Activated T-cell treated with anti-CD3 and anti-CD28 coated beads for 24 hours (primary cell): Measurements from ENCODE around the gene EYS.

Source experiments
- DNase-seq: peaks from one replicate; pipeline ENCODE4 v3.0.0-alpha.2; 2020; ENCODE audit warnings: low read depth

EYS gene

DNA sequence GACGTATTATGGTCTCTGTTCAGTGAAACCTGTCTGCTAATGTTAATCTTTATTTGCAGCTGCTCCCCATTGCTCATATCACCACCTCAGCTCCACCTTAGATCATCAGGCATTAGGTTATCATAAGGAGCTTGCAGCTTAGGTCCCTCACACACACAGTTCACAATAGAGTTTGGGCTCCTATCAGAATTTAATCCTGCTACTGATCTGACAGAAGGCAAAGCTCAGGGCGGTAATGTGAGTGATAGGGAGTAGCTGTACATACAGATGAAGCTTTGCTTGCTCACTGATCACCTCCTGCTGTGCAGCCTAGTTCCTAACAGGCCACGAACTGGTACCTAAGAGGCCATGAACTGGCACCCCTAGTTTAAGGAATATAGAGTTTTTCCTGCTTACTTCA is 989.7 kb downstream of the EYS start:
- DNase-seq = no peak

DNA sequence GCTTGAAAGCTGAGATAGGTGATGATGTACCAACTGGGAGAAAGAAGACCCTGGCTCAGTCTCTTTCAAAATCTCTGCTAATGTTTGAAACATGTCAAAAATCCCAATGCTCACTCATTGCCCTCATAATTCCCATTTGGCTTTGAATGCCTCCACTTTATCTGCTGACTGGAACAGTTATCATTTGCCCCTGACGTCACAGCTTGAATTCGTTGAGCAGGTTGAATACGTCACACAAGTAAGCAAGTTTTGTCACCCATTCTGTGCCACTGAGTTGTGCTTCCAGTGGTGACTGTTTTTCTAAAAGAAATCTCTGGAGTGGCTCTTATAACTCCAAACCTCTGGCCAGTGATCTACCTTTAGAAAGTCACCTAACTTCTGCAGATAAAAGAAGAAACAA is 991.4 kb downstream of the EYS start:
- no peak for DNase-seq

DNA sequence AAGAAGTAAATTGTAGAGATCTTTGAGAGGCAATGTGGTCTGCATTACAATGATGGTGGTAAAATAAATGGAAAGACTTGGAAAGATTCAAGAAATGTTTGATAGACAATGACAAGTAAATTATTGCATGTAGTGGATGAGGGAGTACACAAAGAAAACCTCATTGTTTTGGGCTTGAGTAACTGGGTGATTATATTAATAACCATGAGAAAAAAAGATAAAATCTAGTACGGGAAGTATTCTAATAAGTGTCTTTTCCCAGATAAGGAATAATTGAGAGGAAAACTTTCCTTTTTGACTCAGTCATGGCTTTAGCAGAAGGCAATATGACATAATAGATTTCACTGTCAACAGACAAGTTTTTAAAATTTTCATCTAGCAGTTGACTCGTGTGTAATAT is 993.0 kb downstream of the EYS start:
- DNase-seq = no peak

DNA sequence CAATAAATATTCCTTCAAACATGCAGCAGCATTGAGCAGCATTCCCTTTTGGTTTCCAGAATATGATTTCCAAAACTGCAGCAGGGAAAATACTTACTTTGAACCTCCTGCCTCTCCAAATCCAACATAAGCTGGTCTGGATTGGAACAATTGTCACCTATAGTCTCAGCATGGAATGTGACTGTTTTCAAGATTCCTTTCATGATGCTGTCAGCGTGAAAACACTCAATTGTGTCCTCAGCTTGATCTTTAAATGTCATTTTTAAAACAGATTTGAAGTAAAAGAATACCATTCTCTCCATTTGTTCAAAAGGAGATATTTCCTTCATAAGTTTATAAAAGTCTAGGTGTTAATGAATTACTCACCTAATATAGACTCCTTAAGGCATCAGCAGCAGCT is 993.9 kb downstream of the EYS start:
- DNase-seq = no peak

DNA sequence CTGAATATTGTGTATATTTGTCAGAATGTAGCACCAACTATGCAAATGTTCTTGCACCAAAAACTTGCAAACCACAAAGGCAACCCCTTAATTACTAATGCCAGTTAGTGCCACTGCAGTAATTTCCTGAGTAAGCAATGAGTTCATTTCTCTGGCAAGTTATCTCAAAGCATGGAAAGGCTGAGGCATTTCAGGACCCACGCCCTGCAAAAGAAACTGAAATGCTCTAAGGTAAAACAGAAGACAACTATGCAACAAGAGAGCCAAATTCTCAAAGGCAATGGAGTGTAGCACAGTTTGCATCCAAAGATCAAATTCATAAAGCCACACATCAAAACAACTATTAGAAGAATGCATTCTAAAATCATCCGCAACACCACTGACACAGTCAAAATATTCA is 994.4 kb downstream of the EYS start:
- no peak for DNase-seq

DNA sequence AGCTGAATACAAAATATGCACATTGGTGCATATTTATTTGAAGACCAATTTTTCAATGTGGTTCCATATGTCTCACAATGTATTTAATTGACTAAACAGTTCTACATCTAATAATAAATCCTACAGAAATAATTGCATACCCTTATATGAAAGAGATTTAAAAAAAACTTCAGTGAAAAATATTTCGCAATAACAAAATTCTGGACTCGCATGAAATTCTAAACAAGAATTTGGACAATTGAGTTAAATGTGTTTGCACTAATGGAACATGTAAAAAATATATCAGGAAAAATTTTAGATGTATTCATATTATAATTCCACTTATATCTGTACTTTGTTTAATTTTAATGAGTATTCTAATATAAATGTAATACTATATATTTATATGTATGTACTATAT is 1003.1 kb downstream of the EYS start:
- no peak for DNase-seq

DNA sequence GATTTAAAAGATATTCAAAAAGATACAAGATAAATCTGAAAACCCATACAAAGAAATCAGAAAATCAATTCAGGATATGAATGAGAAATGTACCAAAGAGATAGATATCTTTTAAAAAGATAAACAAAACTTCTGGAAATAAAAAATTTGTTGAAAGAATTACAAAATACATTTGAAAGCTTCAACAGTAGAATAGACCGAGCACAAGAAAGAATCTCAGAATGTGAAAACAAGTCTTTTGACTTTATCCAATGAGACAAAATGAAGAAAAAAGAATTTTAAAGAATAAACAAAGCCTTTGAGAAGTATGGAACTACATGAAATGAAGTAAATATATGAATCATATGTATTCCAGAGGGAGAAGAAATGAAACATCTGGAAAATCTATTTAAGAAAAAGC is 1011.0 kb downstream of the EYS start:
- DNase-seq = no peak

DNA sequence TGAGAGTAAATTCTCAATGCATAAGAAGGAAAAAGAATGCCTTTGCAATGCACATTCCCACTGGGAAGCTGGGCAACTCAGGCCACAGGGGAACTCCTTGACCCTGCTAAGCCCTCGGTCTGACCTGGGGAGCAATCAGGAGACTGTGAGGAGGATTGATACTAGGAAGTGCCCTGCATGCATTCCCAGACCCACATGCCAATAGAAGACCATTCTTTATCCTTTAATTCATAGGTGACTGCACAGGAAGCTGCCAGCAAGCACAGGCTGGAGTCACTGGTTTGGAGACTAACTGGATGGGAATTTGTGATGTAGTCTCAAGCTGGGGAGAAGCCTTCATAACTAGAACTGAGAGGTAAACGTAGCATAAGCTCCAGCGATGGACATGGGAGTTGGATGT is 1012.7 kb downstream of the EYS start:
- no peak for DNase-seq

DNA sequence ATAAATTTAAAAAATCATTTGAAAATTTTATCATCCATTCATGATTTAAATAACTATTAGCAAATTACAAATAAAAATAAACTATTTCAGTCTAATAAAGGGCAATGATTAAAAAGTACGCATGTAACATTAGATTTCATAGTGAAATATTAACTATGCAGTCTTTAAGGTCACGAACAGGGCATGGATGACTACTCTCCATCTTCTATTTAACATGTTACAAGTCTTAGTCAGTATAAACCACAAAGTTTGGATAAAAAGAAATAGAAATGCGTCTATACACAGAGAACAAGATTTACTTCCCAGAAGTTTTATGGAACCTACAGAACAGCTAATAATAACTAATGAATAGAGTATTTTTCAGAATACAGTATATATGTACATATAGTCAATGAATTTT is 1016.0 kb downstream of the EYS start:
- DNase-seq = no peak

DNA sequence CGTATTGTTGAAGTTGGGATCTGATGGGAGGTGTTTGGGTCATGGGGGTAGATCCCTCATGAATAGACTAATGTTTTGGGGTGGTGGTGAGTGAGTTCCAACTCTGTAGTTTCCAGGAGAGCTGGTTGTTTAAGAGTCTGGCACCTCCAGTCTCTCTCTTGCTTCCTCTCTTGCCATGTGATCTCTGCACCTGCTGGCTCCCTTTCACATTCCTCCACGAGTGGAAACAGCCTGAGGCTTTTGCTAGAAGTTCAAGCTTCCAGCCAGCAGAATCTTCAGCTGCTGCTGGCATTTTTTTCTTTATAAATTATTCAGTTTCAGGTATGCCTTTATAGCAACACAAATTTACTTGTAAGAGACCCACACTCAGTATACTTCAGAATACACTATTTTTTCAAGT is 1021.6 kb downstream of the EYS start:
- DNase-seq = no peak

DNA sequence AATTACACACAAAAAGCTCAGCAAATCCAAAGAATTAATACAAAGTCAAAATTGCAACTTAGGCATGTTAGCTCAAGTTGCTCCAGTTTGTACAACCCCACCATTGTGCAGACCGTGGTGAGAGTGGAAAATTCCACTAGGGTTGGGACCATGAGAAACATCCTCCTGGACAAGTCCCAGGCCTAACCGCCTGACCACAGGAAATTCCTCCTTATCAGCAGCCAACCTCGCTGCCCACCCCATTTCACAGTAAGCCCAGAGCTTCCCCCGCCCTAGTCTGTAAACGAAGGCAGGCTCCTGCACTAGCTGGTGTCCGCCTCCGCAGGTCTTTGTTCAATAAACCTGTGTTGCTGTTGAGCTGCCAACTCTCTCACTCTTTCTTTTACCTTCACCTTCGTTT is 1023.3 kb downstream of the EYS start:
- no peak for DNase-seq

DNA sequence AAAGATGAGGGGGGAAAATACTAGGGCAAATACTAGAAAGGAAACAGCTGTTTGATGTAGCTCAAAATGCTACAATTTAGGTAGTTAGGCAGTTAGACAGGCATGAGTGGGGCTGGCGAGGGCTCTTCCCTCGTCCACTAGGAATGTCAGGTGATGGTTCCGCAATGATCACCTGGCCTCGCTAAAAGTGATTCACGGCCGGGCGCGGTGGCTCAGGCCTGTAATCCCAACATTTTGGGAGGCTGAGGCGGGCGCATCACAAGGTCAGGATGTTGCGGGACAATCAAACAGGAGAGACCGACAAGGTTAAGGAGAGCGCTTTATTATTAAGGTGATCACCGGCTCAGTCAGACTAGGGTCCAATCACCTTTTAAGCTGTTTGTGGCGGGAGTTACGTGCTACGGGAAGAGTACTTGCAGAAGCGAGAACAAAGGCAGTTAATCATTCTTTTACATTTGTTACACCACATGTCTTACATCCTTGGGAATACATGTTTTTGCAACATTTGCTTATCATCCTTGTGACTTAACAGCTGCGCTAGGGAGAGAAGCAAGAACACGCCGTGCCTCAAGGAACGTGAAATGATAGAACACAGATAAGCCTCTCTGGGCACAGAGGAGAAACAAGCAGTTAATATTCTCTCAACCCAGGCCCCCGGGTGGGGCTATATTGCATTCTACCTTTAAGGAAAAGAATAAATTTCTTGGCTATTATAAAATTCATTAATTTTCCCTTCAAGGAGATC is 1025.4 kb downstream of the EYS start:
- no peak for DNase-seq

DNA sequence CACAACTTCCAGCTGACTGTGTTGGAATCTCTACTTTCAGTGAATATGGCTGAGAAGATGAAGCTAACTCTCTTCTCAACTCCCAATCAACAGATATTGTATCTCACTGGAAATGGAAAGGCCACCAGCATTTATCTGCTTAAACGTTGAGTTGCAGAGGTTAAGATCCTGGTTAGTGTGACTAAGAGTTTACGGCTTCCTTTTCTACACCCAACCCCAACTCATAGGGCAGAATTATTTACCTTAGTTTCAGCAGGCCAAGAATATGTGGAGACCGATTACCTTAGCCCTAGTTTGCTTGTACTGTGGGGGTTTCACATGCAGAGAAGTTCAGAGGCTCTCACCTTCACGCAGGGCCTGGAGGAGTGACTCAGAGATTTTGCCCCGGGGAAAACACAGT is 1026.6 kb downstream of the EYS start:
- no peak for DNase-seq

DNA sequence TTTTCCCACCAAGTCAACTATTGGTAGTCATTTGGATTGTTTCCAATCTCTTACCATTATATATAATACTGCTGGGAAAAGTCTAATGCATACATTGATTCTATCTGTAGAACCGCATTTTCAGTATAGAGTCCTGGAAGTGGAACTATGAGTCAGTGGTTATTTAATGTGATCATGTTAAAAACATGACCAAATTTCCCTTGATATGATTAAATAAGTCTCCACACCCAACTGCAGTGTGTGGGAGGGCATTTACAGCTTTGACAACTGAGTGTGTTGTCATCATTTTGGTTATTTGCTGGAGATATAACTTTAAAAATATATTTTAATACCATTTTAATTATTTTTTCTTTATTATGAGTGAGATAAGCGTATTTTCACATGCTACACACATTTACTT is 1027.6 kb downstream of the EYS start:
- no peak for DNase-seq

DNA sequence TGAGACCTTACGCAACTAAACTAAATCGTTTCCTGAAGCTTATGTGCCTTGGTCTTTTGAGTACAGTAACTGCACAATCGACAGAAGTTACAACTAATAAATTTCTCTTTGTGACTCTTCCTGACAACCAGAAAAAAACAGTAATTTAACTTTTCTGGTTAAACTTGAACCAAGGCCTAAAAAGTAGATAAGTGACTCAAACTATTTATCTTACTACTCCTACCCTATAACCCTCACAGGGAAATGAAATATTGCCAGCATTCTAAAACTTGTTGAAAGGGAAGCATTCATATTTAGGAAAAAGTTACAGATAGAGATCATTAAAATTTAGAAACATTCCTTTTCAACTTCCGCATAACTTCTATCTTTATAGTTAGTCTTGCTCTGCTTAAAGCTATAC is 1034.4 kb downstream of the EYS start:
- DNase-seq = no peak

DNA sequence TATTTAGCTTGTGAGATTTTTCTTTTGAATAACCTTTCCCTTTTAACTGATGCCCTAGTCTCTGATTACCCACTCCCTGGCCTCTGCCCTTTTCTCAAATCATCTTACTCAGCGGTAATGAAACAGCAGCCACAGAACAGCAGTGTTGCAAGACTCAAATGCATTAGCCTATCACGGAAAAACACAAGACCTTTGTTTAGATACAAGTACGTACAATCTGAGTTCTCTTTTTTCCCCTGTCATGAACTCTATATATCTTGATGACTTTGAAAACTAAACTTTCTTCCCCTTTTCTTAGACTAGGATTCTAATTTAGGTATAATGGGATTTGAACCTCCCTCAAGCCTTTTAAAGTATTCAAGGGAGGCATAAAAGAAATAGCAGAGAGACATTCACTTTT is 1034.9 kb downstream of the EYS start:
- no peak for DNase-seq

DNA sequence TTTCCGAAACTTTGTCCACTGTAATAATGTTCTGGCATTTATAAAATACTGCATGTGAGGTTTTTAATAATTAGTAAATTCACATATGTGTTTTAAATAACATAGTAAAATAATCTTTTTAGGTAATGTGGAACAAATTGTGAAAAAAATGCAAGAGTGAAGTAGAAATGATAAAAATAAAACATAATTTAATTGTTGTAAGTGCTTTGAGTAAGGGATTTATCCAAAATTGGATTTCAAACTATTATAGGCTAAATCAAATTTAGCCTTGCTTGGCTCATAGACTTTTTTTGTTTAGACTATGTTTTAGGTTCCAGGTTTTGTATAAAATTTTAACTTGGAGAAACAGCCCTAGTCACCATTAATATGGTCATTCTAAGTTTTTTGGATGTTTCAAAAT is 1041.9 kb downstream of the EYS start:
- no peak for DNase-seq

DNA sequence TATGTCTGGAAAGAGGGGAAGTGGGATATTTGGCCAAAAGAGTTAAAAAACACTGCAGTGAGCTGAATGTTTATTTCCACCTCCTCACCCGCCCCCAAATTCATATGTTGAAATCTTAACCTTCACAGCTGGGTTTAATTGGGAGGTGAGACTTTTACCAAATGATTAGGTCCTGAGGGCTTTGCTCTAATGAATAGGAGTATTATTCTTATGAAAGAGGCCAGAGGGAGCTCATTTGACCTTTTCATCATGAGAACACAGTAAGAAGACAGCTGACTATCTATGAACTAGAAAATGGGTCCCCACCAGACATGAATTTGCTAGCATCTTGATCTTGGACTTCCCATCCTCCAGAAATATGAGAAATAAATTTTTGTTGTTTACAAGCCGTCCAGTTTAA is 1042.5 kb downstream of the EYS start:
- DNase-seq = no peak

DNA sequence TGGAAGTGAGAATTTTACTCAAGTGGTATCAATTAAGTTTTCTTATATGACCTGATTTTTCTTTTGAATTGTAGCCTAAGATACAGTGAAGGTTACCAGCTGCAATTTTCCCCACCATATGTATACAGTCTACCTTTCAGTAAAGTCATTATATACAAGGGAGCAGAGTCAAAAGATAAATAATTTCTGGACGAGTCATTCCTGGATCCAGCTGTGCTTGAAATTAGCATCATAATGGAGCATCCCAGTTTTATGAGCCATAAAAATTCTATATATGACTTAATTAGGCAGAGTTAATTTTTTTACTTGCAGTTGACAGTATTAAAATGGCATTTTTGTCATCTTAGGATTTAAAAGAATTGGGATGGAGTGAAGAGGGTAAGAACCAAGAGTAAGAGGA is 1063.0 kb downstream of the EYS start:
- no peak for DNase-seq

DNA sequence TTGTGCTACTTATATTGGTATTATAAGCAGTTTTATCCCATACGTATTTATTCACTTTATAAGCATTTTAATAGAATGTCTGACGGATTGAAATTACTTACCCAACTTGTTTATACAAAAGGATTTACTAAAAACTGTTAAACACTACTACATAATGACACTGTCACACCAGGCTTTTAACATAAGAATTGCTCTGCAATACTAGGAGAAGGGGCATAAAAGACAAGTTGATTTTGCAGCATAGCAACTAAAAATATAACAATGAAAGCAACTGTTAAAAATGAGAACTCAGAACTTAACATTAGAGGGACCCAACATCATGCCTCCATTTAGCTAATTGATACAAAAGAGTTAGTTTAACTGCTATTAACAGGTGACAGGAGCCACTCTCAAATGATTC is 1076.1 kb downstream of the EYS start:
- no peak for DNase-seq

DNA sequence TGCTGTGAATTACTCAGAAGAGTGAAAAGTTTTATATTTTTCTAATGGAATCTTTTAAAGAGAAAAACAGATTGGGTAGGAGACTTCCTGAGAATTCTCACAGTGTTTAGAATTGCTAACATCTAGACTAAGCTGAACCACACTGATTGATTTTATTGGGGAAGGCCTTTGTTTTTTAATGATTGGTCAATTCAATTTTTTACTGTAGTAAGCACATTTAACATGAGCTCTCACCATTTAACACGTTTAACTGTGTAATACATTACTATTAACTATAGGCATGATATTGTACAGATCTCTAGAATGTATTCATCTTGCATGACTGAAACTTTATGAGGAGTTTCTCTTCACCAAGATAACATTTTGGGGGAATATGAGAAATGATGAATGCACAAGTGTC is 1084.1 kb downstream of the EYS start:
- DNase-seq = no peak

DNA sequence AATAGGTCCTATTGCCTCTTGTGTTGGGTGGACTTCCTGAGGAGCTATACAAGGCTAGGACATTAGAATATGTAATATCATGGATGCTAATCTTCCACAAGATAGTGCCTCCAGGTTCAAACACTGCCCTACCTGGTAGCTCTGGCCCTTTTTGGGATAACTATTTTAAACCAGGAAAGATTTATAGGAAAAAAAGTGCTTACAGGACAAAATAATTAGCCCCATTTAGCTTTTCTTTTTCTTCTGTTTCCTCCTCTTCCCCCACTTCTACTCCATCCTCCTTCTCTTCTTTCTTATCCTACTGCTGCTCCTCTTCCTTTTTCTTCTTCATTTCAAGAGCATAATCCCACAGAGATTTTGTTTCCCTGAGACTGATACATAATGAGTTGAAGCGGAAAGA is 1104.0 kb downstream of the EYS start:
- no peak for DNase-seq

DNA sequence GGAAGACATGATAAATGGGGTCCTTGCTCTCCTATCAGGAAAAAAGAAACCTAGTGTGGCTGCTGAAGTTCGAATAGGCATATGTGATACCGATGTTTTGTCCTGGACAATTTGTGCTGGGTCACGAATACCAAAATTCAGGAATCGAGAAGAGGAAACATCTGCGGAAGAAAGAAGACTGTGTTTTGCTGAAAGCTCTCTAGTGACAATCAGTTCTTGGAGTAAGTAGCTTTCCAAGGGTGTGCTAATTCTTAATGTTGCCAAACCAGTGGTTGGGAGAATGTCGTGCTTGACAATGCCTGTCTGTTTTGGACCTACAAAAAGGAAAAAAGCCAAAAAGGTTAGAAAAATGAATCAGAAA is 1115.4 kb downstream of the EYS start:
- DNase-seq = no peak

DNA sequence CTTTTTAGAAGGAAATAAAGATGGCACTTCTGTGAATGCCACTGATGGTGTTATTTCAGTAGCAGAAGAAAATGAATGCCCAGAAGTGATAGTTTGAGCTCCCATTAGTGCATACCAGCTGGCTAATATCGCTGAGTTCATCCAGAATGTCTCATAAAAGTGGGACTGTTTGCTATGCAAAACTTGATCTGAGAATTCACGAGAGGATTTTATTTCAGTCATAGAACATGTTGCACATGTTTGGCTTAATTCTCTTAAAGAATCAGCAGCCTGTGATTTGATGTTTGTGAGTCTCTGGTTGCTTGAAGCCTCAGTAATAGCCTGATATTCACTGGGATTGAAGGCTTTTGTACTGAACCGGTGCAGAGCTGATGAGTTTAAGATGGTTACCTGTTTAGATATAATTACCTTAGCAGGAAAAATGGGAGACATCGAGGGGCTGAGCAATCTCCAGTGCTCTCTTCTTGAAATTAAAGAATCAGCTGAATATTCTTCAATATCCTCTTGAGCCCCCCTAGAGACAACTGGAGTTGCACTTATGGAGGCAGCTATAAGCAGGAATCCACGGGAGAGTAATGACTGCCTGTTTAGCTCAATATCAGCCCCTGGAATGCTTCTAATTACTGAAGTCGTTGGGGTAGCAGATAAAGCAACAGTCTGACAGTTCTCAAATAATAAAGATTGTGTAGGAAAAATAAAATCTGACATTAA is 1115.9 kb downstream of the EYS start:
- DNase-seq = no peak
